WI38 (cell line): Measurements from ENCODE around the gene SMARCAD1.

Source experiments
- H3K4me3 ChIP-seq: 2 replicates; pipeline ENCODE4 v1.5.1; 2011; ENCODE audit warnings: low read depth, mild to moderate bottlenecking, control low read depth, low read length
- CTCF ChIP-seq: IDR thresholded peaks from 2 replicates; pipeline ENCODE4 v1.5.1; 2012; ENCODE audit warnings: low read depth, mild to moderate bottlenecking, control low read depth, low read length

SMARCAD1 gene

GRCh38 chr4:94271248-94271647, 63.6 kb downstream of the SMARCAD1 start:
- TF ChIP-seq CTCF = no peak
- H3K4me3 ChIP-seq = no peak overlapping the region

GRCh38 chr4:94274912-94275311, 67.2 kb downstream of the SMARCAD1 start:
- no peak for TF ChIP-seq CTCF
- no peak overlapping the region for H3K4me3 ChIP-seq

GRCh38 chr4:94276204-94276603, 68.5 kb downstream of the SMARCAD1 start:
- no peak overlapping the region for H3K4me3 ChIP-seq
- TF ChIP-seq CTCF = no peak

GRCh38 chr4:94277534-94277933, 69.9 kb downstream of the SMARCAD1 start:
- no peak for TF ChIP-seq CTCF
- H3K4me3 ChIP-seq = no peak overlapping the region

GRCh38 chr4:94278781-94279180, 71.1 kb downstream of the SMARCAD1 start:
- no peak for TF ChIP-seq CTCF

GRCh38 chr4:94284889-94285288, 77.2 kb downstream of the SMARCAD1 start:
- TF ChIP-seq CTCF = no peak
- H3K4me3 ChIP-seq = no peak overlapping the region

More at GRCh38 chr4:94278781-94279180, 71.1 kb downstream of the SMARCAD1 start:
- no peak overlapping the region for H3K4me3 ChIP-seq

- TF ChIP-seq CTCF = no peak
- H3K4me3 ChIP-seq = no peak overlapping the region
Observed at GRCh38 chr4:94285666-94286065, 78.0 kb downstream of the SMARCAD1 start.
